Heart right ventricle (tissue), 16 donors: ENCODE data around the gene SYCP2L. TPM values are rescaled to one million over a fixed set of nuclear protein-coding genes. Genes with fewer than 3 reads are reported as not detected.
"Not testable (repeated sequence)": the region's sequence is repeated elsewhere in the genome, so short reads cannot be mapped to it uniquely, and the experiment has no call there.

ENCODE experiments used
- ATAC-seq, 8 donors: fragments of 200-7000 bp; cut with Tn5 transposase; one replicate each; pipeline ENCODE4 v1.9.1; 2020; ENCODE audit warnings: mild to moderate bottlenecking in 8 of 8, moderate library complexity in 8 of 8, moderate number of reproducible peaks in 1 of 8
- DNase-seq, 2 donors: peaks; one replicate each; pipeline ENCODE4 v3.0.0-alpha.2; 2020
- H3K27ac ChIP-seq, 10 donors: fragments of 200-600 bp; sonication (generic) in 2 of 10; one replicate each; pipeline versions ENCODE4 v1.5.0 to v1.8.0; 2020 to 2022; ENCODE audit warnings: mild to moderate bottlenecking in 3 of 10
- H3K27me3 ChIP-seq, 7 donors: fragments of 200-600 bp; one replicate each; pipeline ENCODE4 v1.8.0; 2021 to 2022; ENCODE audit warnings: mild to moderate bottlenecking in 2 of 7
- H3K36me3 ChIP-seq, 9 donors: fragments of 200-600 bp; sonication (generic) in 1 of 9; one replicate each; pipeline versions ENCODE4 v1.5.0 to v1.8.0; 2020 to 2022; ENCODE audit warnings: mild to moderate bottlenecking in 2 of 9
- H3K4me1 ChIP-seq, 9 donors: fragments of 200-600 bp; sonication (generic) in 1 of 9; one replicate each; pipeline versions ENCODE4 v1.5.0 to v1.8.0; 2020 to 2022; ENCODE audit warnings: mild to moderate bottlenecking in 4 of 9
- H3K4me3 ChIP-seq, 10 donors: fragments of 200-600 bp; sonication (generic) in 2 of 10; one replicate each; pipeline versions ENCODE4 v1.5.0 to v1.8.0; 2020 to 2022; ENCODE audit warnings: mild to moderate bottlenecking in 7 of 10, moderate library complexity in 2 of 10
- H3K9me3 ChIP-seq, 11 donors: fragments of 200-600 bp in 10 of 11; sonication (generic) in 2 of 11; one replicate each; pipeline versions ENCODE4 v1.5.0 to v1.8.0; 2013 to 2022; ENCODE audit warnings: mild to moderate bottlenecking in 2 of 11, control low read depth in 1 of 11, moderate library complexity in 1 of 11
- WGBS, 2 donors: extraction: QIAGEN DNeasy Blood & Tissue Kit; methylation state at CpG; one replicate each; pipeline ENCODE4 v1.1.7; 2013; ENCODE audit warnings: inconsistent platforms in 1 of 2; 5-methylcytosine and 5-hydroxymethylcytosine counted together
- intact Hi-C, 10 donors: fragments of 100-400 bp; cut with DNase I; formaldehyde crosslinking; loops; one replicate each; pipeline versions ENCODE4 v1.11.1 to v1.14.2; 2022
- polyA plus RNA-seq, 2 donors: library from polyadenylated mRNA; stranded (reverse); fragments of 200-250 nt; gene quantifications; one replicate each; pipeline ENCODE4 v1.2.3, GENCODE V29; 2013
- total RNA-seq, 10 donors: library from RNA; stranded (reverse); fragmentation: NEBNext Ultra II Directional in 3 of 10; extraction: Animal tissue kit (Norgen Biotek cat#: 25700) in 3 of 10; gene quantifications; one replicate each; pipeline versions ENCODE4 v1.2.1 to v1.2.4, GENCODE V29; 2021 to 2023
- TF ChIP-seq, protein P1 (sequence below), 9 donors: fragments of 200-600 bp; sonication (generic) in 2 of 9; IDR thresholded peaks; one replicate each; pipeline versions ENCODE4 v1.5.0 to v1.8.0; 2021 to 2022; ENCODE audit warnings: antibody characterized with exemption in 9 of 9, mild to moderate bottlenecking in 5 of 9, moderate library complexity in 1 of 9
- donor health status: Arrhythmogenic right ventricular cardiomyopathy.
- donor health status: ischemic (EF 13 %, LVEDD 7.1; RV severe dilation, severe dysfunction).
- donor health status: healthy with polysubstance abuse.
- donor health status: DM: no; HTN: yes; CAD: no.
- donor health status: DM: no; HTN: no; CAD: no.
- donor health status: ischemic (EF 25% LVEDD 6.9; RV normal size, moderate dysfunction).
- donor health status: ischemic (EF 25% LVEDD 5.7; RV mildly dilated, moderate dysfunction).
- donor health status: healthy.
- donor health status: DM: yes; HTN: yes; CAD: no.
- donor health status: Ischemic cardiomyopathy.
- donor health status: ischemic (EF 35%, LVEDD 5.7; RV mildly dilated, moderate dysfunction).
- donor health status: nonischemic (EF 11% LVEDD 7.7; RV severe dilation, severe dysfunction).
- donor health status: DM: yes; HTN: yes; CAD: no.
- donor health status: PGD.
- donor health status: ischemic (EF 29% LVEDD 5.4; RV normal size, mild dysfunction).
- donor health status: nonischemic (EF 23%, LVEDD 6.1; RV moderate dilation, normal function).

SYCP2L gene
- total and polyA plus RNA-seq, 12 donors, result 0.11 to 2.4 (median 0.37) TPM

- 94 to 97% methylated on average over 7 of the region's 7 CpGs for WGBS, 2 donors
- Histone ChIP-seq H3K4me1 (peaks cover 0 to 9% (median 0%) of the 10 kb centered on the region in 9 donors), H3K27ac (no peak overlapping the region), H3K27me3 (no peaks in the 10 kb centered on the region), H3K4me3 (no peak overlapping the region), H3K9me3 (no peaks in the 10 kb centered on the region), H3K36me3 (no peaks in the 10 kb centered on the region)
- no peak for ATAC-seq
- TF ChIP-seq, protein P1, sequence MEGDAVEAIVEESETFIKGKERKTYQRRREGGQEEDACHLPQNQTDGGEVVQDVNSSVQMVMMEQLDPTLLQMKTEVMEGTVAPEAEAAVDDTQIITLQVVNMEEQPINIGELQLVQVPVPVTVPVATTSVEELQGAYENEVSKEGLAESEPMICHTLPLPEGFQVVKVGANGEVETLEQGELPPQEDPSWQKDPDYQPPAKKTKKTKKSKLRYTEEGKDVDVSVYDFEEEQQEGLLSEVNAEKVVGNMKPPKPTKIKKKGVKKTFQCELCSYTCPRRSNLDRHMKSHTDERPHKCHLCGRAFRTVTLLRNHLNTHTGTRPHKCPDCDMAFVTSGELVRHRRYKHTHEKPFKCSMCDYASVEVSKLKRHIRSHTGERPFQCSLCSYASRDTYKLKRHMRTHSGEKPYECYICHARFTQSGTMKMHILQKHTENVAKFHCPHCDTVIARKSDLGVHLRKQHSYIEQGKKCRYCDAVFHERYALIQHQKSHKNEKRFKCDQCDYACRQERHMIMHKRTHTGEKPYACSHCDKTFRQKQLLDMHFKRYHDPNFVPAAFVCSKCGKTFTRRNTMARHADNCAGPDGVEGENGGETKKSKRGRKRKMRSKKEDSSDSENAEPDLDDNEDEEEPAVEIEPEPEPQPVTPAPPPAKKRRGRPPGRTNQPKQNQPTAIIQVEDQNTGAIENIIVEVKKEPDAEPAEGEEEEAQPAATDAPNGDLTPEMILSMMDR (IDR thresholded peaks at IDR 0.05), result no peak
- DNase-seq, result no peak
- intact Hi-C loops, result no loop called here
Observed at GRCh38 chr6:10904015-10904414, 17.2 kb downstream of the SYCP2L start.

DNA sequence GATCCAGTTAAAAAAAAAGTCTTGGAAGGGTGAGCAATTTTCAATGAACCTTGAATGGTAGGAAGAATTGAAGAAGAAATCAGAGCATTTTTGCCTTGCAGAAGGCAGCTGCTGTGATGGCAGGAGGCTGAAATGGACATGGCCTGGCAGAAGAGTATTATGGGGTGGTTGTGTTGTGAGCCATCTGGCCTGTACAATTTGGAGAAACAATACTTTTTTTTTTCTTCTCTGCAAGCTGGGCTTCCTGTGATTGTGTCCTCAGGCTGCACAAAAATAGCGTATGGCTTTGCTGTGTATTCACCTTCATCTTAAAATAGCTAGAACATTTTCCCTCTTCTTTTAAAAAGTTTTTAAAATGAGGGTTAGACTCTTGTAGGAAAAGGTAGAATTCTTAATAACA, 21.4 kb downstream of the SYCP2L start:
- Histone ChIP-seq H3K36me3 (peaks cover 0 to 14% (median 0%) of the 10 kb centered on the region in 9 donors), H3K27me3 (no peaks in the 10 kb centered on the region), H3K4me3 (no peak overlapping the region), H3K4me1 (peaks cover 0 to 11% (median 0%) of the 10 kb centered on the region in 9 donors), H3K27ac (peak overlapping the region in 1 of 10 donors; percentile 39), H3K9me3 (peaks cover 0 to under 1% (median 0%) of the 10 kb centered on the region in 11 donors)
- intact Hi-C loops, result no loop called here
- peak in 2 of 8 donors; percentile 47 to 62 for ATAC-seq
- DNase-seq, result no peak
- 50 to 58% methylated on average over 1 of the region's 1 CpG for WGBS, 2 donors
- TF ChIP-seq, protein P1 (IDR thresholded peaks at IDR 0.05), result no peak

DNA sequence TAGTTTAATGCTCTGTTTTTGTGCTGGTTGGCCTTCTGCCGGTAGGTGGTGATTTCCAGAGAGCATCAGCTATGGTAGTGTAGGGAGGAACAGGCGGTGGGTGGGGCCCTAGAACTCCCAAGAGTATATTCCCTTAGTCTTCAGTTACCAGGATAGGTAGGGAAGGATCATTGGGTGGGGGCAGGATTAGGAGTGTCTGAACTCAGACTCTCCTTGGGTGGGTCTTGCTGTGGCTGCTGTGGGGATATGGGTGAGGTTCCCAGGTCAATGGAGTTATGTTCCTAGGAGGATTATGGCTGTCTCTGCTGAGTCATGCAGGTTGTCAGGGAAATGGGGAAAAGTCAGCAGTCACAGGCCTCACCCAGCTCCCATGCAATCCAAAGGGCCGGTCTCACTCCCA, 32.7 kb downstream of the SYCP2L start:
- H3K4me3 ChIP-seq, ATAC-seq: not testable (repeated sequence)
- peaks cover 0 to 23% (median 0%) of the 10 kb centered on the region in 11 donors for H3K9me3 ChIP-seq

GRCh38 chr6:10933126-10933525, 46.3 kb downstream of the SYCP2L start:
- H3K36me3 ChIP-seq, result peaks cover 0 to 5% (median 0%) of the 10 kb centered on the region in 9 donors
- TF ChIP-seq, protein P1 (IDR thresholded peaks at IDR 0.05), result no peak
- intact Hi-C loops, result no loop called here
- H3K27me3 ChIP-seq, result no peaks in the 10 kb centered on the region
- ATAC-seq, result no peak
- no peaks in the 10 kb centered on the region for H3K4me1 ChIP-seq
- DNase-seq, result no peak
- no peaks in the 10 kb centered on the region for H3K9me3 ChIP-seq
- 77 to 91% methylated on average over 1 of the region's 1 CpG for WGBS, 2 donors
- H3K4me3 ChIP-seq, result no peak overlapping the region
- H3K27ac ChIP-seq, result no peak overlapping the region

More for the DNA sequence above, 32.7 kb downstream of the SYCP2L start:
- DNase-seq, H3K36me3 ChIP-seq, H3K4me1 ChIP-seq, H3K27ac ChIP-seq, H3K27me3 ChIP-seq, intact Hi-C loops: not testable (repeated sequence)
- WGBS, 2 donors, result 97% methylated on average over 3 of the region's 3 CpGs

- intact Hi-C loops, result no loop called here
- ATAC-seq, result no peak
- no peaks in the 10 kb centered on the region for H3K4me1 ChIP-seq
- no peak for DNase-seq
- H3K9me3 ChIP-seq, result peaks cover 0 to 8% (median 0%) of the 10 kb centered on the region in 11 donors
- H3K27ac ChIP-seq, result no peak overlapping the region
- H3K4me3 ChIP-seq, result no peak overlapping the region
- no peaks in the 10 kb centered on the region for H3K36me3 ChIP-seq
- TF ChIP-seq, protein P1 (IDR thresholded peaks at IDR 0.05), result no peak
- WGBS, 2 donors, result 94 to 97% methylated on average over 2 of the region's 2 CpGs
- H3K27me3 ChIP-seq, result no peaks in the 10 kb centered on the region
Observed at GRCh38 chr6:10939840-10940239, 53.0 kb downstream of the SYCP2L start.
